ENCODE measurements around the gene ITGA1.

ITGA1 gene

GRCh38 chr5:52922384-52922783, 134.7 kb downstream of the ITGA1 start:
- POLR2A ChIA-PET (ENCODE audit: low non-redundant PET), result no interaction called here
- CTCF ChIA-PET, result no interaction called here
- TF ChIP-seq, protein P1, sequence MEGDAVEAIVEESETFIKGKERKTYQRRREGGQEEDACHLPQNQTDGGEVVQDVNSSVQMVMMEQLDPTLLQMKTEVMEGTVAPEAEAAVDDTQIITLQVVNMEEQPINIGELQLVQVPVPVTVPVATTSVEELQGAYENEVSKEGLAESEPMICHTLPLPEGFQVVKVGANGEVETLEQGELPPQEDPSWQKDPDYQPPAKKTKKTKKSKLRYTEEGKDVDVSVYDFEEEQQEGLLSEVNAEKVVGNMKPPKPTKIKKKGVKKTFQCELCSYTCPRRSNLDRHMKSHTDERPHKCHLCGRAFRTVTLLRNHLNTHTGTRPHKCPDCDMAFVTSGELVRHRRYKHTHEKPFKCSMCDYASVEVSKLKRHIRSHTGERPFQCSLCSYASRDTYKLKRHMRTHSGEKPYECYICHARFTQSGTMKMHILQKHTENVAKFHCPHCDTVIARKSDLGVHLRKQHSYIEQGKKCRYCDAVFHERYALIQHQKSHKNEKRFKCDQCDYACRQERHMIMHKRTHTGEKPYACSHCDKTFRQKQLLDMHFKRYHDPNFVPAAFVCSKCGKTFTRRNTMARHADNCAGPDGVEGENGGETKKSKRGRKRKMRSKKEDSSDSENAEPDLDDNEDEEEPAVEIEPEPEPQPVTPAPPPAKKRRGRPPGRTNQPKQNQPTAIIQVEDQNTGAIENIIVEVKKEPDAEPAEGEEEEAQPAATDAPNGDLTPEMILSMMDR (conservative IDR thresholded peaks at IDR 0.05; ENCODE audit: low read depth), result no peak
- peak; percentile 98 for DNase-seq (ENCODE audit: low spot score)
- peak overlapping the region; percentile 49; the same call in 1 of the 2 replicates for H3K27ac ChIP-seq

DNA sequence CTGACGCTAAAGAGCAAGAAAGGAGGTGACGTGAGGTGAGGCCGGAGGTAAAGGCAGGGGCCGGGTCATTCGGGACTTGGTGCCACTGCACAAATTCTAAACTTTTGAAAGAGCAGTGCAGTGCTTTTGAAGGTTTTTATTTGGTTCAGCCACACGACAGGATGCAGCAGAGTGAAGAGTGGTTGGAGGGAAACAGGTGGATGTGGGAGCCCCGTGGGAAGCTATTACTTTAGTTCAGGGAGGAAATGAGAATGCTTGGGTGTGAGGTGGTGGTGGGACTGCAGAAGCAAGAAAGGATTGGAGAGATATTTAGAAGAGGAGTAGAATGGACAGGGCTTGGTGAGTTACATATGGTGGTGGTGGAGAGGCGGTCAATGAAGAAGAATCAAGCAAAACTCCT, 136.7 kb downstream of the ITGA1 start:
- ChIA-PET CTCF (interaction anchor here (0.5 to 1.3 kb wide), 2 partner anchors 9 kb away, joined by 3 to 4 read pairs; no protein-coding TSS in a partner anchor), POLR2A (ENCODE audit: low non-redundant PET) (no interaction called here)
- DNase-seq (ENCODE audit: low spot score), result no peak
- TF ChIP-seq, protein P1 (conservative IDR thresholded peaks at IDR 0.05; ENCODE audit: low read depth), result no peak
- no peak overlapping the region for H3K27ac ChIP-seq

DNA sequence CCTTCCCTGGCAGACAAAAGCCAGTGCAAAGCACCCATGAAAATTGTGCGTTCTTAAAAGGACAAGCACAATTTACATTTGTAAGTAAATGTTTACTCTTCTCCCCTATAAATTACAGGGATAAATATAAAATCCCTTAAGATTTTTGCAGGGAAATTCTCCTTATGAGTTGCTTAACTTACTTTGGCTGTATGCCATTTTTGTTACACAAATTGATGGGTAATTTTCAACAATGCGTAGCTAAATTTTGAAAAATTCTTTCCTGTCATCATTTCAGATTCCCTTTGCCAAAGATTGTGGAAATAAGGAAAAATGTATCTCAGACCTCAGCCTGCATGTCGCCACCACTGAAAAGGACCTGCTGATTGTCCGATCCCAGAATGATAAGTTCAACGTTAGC, 137.3 kb downstream of the ITGA1 start:
- TF ChIP-seq, protein P1 (conservative IDR thresholded peaks at IDR 0.05; ENCODE audit: low read depth), result no peak
- DNase-seq (ENCODE audit: low spot score), result no peak
- ChIA-PET POLR2A (ENCODE audit: low non-redundant PET) (no interaction called here), CTCF (interaction anchor here (1.3 kb wide), 1 partner anchor 9 kb away, joined by 3 read pairs; no protein-coding TSS in a partner anchor)
- H3K27ac ChIP-seq, result no peak overlapping the region

DNA sequence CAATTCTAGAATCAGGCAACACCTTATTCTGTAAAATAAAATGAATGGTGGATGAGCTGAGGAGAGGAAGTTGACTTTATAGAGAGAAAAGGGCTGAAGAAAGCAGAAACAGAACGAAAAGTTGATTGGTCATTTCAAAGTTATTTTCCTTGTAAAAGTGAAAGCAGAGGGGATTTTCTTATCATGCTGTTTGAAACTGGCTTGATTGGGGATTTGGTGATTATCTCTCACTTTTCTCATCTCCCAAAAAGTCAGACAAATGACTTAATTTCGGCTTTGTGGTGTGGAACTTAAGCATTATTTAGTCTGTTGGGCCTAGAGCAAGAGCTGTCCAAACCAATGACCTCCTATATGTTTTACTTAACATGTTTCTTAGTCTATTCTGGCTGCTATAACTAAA, 141.0 kb downstream of the ITGA1 start:
- H3K27ac ChIP-seq, result no peak overlapping the region
- no peak for DNase-seq (ENCODE audit: low spot score)
- POLR2A ChIA-PET (ENCODE audit: low non-redundant PET), result no interaction called here
- CTCF ChIA-PET, result no interaction called here
- TF ChIP-seq, protein P1 (conservative IDR thresholded peaks at IDR 0.05; ENCODE audit: low read depth), result no peak

- ChIA-PET POLR2A (ENCODE audit: low non-redundant PET) (no interaction called here), CTCF (interaction anchor here (3.1 kb wide), 1 partner anchor 10 kb away, joined by 10 read pairs; no protein-coding TSS in a partner anchor)
- DNase-seq (ENCODE audit: low spot score), result no peak
- TF ChIP-seq, protein P1 (conservative IDR thresholded peaks at IDR 0.05; ENCODE audit: low read depth), result no peak
- H3K27ac ChIP-seq, result no peak overlapping the region
These were observed 150.5 kb downstream of the ITGA1 start for GRCh38 chr5:52938226-52938625.

- ChIA-PET POLR2A (ENCODE audit: low non-redundant PET) (no interaction called here), CTCF (interaction anchor here (0.9 kb wide), 1 partner anchor 45 kb away, joined by 3 read pairs; no protein-coding TSS in a partner anchor)
- H3K27ac ChIP-seq, result no peak overlapping the region
- TF ChIP-seq, protein P1 (conservative IDR thresholded peaks at IDR 0.05; ENCODE audit: low read depth), result no peak
- no peak for DNase-seq (ENCODE audit: low spot score)
These were observed 155.6 kb downstream of the ITGA1 start for GRCh38 chr5:52943285-52943684.
